HG02623 (cell line): ENCODE data around the gene AKAP8L.
"Not testable (repeated sequence)": the region's sequence is repeated elsewhere in the genome, so short reads cannot be mapped to it uniquely, and the experiment has no call there.

ENCODE experiments used
- ATAC-seq: cut with Tn5 transposase; IDR thresholded peaks from one replicate; pipeline ENCODE4 v1.9.1; 2021; ENCODE audit warnings: moderate library complexity; ENCODE audit not compliant: unreplicated experiment

The AKAP8L gene

GRCh38 chr19:15390814-15391213 is 28.0 kb downstream of the AKAP8L start:
- no peak for ATAC-seq

GRCh38 chr19:15381864-15382263 is 36.9 kb downstream of the AKAP8L start:
- no peak for ATAC-seq

- no peak for ATAC-seq
Measured at GRCh38 chr19:15381429-15381828, 37.4 kb downstream of the AKAP8L start.

DNA sequence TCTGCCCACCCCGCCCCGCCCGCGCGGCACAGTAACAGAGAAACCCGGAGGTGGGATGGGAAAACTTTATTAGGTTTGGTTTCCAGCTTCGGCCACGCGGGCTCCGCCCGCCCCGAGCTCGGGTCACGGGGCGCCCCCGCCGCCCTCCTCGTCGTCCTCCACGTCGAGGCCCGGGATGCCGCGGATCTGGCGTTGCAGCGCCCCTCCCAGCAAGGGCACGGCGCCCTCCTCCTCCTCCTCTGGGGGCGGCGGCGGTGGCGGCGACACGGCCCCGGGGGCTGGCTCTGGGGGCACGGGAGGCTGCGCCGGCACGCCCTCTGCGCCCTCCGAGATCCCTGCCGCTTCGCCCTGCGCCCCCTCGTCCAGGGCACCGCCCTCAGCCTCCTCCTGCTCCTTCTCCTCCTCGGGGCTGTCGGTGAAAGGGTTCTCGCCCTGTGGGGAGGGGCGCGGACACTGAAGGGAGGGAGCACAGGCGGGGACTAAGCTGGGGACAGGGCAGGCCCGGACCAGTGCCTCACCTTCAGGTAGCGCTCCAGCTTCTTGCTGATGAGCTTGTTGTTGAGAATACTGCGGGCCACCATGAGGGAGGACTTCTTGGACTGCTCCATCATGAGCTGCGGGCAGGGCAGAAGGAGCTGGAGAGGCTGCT is 38.7 kb downstream of the AKAP8L start:
- ATAC-seq, result peak; percentile 20

- ATAC-seq, result peak; percentile 86
Measured at GRCh38 chr19:15379083-15379998, 39.4 kb downstream of the AKAP8L start, which contains the start of gene AKAP8. TSS of gene AKAP8 (minus strand) at chr19:15379787. CDS start at chr19:15379731, 56 bp downstream.

GRCh38 chr19:15378534-15379082 is 40.2 kb downstream of the AKAP8L start:
- no peak for ATAC-seq

DNA sequence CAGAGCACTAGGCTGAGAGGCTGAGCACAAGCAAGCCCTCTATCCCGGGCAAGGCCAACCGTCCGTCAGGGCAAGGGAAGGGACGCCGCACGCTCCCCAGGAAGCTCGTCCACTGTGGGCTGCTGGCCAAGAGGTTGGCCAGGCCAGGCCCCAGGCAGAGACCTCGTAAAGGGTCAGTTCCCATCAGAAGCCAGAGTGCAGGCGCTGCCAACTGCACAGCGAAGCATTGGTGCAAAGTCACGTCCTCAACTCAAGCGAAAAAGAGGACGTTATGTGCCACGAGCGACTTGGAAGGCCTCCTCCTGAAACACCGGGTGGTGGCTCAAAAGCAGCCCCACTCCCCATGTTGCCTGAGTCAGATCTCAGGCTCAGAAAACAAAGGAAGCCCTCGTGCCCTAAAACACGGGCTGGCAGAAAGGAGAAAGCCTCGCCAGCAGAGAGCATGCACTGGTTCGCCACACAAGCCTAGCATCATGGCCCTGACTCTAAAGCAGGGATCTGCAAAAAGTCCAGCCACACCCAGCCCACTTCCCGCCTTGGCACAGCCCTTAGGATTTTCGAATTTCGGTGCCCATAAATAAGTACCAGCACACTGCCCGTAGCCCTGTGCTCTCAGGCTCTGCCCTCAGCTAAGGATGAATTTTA is 43.9 kb downstream of the AKAP8L start:
- no peak for ATAC-seq

DNA sequence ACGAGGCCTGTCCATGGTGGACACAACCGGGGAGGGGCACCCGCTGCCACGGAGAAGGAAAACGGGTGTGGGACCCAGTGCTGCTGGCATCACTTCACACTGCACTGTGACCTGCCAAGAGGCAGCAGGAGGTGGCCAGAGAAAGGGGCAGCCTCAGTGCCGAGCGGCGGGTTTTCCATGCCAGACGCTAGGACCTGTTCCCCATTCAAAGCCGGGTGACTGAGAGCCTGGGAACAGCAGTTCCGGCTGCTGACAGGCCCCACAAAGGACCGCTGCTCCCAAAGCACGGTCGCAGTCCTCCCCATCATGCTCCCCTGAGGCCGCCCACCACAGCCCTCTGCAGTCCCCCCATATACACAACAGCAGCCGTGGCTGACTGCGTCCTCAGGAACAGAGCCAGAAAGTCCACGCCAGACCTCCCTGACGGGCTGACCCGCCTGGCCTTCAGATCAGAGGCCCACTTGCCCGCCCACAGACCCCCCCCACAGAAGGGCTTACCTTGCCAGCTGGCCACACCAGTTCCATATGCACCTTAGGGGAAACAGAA is 44.6 kb downstream of the AKAP8L start:
- no peak for ATAC-seq

- ATAC-seq, result no peak
Measured at GRCh38 chr19:15373644-15374043, 45.1 kb downstream of the AKAP8L start.

DNA sequence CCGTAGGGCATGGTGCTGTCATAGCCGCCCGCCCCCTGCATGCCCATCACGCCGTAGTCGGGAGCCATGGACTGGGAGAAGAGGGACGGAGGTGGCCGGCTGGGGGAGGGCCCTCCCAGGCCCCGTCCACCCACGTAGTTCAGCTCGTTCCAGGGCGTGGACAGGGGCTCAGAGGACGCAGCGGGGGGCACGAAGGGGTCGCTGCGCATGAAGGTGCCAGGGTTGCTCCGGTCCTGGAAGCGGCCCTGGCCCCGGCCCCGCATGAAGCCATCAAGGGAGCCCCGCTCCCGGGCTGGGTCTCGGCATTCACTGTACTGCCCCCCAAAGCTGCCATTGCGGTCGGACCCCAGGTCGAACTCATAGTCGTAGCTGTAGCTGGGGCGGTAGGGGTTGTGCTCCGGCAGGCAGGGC is 45.9 kb downstream of the AKAP8L start:
- ATAC-seq, result no peak

GRCh38 chr19:15372470-15372869 is 46.3 kb downstream of the AKAP8L start:
- ATAC-seq, result no peak

- no peak for ATAC-seq
Measured at GRCh38 chr19:15371786-15372380, 46.9 kb downstream of the AKAP8L start.

GRCh38 chr19:15371119-15371518 is 47.7 kb downstream of the AKAP8L start:
- no peak for ATAC-seq

GRCh38 chr19:15369594-15369891 is 49.2 kb downstream of the AKAP8L start:
- no peak for ATAC-seq

GRCh38 chr19:15368798-15369593 is 49.8 kb downstream of the AKAP8L start:
- ATAC-seq, result no peak

DNA sequence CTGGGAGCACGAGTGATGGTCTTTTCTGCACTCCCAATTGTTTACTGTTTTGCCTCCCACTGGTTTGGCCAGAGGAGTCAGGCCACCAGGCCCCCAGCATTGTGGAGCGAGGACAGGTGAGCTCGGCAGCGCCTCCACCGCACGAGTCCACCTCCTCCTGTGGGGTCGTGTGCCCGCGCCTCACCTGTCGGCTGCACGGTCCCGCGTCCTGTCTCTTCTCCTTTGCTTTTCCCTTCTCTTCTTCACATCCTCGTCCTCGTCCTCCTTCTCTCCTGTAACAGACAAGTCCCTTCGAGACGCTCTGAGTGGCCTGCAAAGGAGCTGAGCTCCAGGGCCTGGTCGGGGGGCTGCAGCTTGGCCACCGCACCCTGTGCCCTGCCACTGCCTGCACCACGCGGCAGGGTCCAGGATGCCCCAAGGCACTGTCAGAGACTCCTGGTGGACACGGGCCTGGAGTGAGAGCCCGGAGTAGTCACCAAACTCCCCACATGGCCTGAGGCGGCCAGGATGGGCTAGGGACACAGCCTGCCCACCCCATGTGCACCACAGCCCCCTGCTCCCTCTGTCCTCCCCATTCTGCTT is 50.6 kb downstream of the AKAP8L start:
- no peak for ATAC-seq

DNA sequence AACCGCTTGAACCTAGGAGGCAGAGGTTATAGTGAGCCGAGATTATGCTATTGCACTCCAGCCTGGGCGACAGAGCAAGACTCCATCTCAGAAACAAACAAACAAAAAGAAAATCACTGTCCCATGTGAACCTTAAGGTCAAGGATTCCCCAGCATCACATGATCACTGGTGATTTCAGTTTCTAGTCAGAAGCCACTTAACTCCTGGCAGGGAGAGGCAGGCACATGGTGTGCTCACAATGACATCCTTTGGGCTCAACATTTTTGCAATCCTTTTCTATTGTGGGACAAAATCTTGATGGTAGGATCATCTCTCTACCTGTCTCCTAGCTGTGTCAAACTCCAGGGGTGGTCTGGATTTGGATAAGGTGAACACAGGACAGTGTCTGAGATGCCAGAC is 51.3 kb downstream of the AKAP8L start:
- no peak for ATAC-seq

DNA sequence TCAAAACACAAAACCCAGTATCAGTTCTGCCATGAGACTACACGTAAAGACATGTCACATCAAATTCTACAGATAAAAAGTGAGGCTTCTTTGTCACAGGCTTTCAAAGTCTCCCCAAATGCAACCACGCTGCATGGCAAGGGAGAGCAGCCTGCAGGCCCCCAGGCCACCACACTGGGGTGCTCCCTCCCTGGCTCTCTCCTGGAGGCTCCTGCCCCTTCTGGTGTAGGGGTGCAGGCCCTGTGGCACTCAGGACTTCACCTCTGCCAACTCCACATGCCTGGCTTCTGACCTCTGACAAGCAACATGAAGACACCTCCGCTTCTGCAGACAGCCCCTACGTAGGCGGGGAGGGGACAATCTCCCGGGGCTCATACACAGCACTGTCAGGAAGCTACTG is 53.5 kb downstream of the AKAP8L start:
- ATAC-seq, result no peak

GRCh38 chr19:15363791-15364190 is 55.0 kb downstream of the AKAP8L start:
- not testable (repeated sequence) for ATAC-seq

DNA sequence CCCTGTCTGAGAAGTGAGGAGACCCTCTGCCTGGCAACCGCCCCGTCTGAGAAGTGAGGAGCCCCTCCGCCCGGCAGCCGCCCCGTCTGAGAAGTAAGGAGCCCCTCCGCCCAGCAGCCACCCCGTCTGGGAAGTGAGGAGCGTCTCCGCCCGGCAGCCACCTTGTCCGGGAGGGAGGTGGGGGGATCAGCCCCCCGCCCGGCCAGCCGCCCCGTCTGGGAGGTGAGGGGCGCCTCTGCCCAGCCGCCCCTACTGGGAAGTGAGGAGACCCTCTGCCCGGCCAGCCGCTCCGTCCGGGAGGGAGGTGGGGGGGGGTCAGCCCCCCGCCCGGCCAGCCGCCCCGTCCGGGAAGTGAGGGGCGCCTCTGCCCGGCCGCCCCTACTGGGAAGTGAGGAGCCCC is 55.7 kb downstream of the AKAP8L start:
- ATAC-seq, result not testable (repeated sequence)
